ENCODE results near the gene PHACTR3. TPM values are rescaled to one million over a fixed set of nuclear protein-coding genes. Genes with fewer than 3 reads are reported as not detected.

The PHACTR3 gene
- total and polyA plus RNA-seq, 2 donors (not counting 3 experiments of a cell fraction or from before 2014, with no cell fraction given), result not detected

- BruUV-seq (replicated peaks), result no TSS peak
- CTCF ChIA-PET, result interaction anchor here (1.3 kb wide), 1 partner anchor 10 kb away, joined by 6 read pairs; no protein-coding TSS in a partner anchor
- POLR2A ChIA-PET, result no interaction called here
These were observed 4.1 kb downstream of the PHACTR3 start for GRCh38 chr20:59608396-59608795.

DNA sequence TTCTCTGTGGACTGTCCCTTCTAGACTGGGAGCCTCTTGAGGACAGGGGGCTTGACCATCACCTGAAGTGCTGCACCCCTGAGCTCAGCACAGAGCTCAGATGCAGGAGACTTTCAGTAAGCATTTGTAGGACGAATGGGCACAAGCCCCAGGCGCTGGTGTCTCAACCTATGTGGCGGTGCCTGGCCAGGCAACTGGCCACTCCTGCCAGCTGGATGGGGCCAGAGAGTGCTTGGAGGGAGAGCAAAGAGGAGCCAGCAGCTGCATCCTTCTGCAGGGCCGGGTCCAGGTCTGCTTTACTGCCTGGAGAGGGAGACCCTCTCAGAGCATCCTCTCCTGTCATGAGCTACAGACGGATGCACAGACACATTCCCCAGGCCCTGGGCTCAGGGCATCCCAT, 4.5 kb downstream of the PHACTR3 start:
- intact Hi-C loops (cut with micrococcal nuclease), result no loop called here
- Histone ChIP-seq H2AFZ (ENCODE audit: low read depth, low read length) (no peak overlapping the region), H3K79me2 (ENCODE audit: control insufficient read depth, insufficient read depth, low read length) (no peaks in the 10 kb centered on the region), H3K9me1 (replicated peaks; ENCODE audit: control insufficient read depth, extremely low read depth, insufficient read depth, low read length) (no peaks in the 10 kb centered on the region), H3K36me3 (ENCODE audit: control insufficient read depth in 2 of 2, extremely low read depth in 1 of 2, insufficient read depth in 2 of 2, low read length in 2 of 2) (no peaks in the 10 kb centered on the region), H3K27ac (ENCODE audit: insufficient read depth, low read depth, low read length) (no peak overlapping the region), H3K4me3 (replicated peaks in 1 of 3; ENCODE audit: insufficient read depth in 1 of 3, low read depth in 1 of 3, low read length in 3 of 3) (no peak overlapping the region), H3K9ac (replicated peaks; ENCODE audit: extremely low read depth, insufficient read depth, low read length) (no peak overlapping the region), H3K4me1 (ENCODE audit: control insufficient read depth, extremely low read depth, insufficient read depth, low read length) (no peaks in the 10 kb centered on the region), H3K4me2 (ENCODE audit: insufficient read depth, low read length) (no peak overlapping the region), H3K27me3 (ENCODE audit: control insufficient read depth in 2 of 2, insufficient read depth in 2 of 2, low read length in 2 of 2) (peaks cover 3 to 5% of the 10 kb centered on the region in 2 experiments), H4K20me1 (replicated peaks; ENCODE audit: control insufficient read depth, extremely low read depth, insufficient read depth, low read length) (no peaks in the 10 kb centered on the region), H3K9me3 (replicated peaks; ENCODE audit: control insufficient read depth, insufficient read depth, low read length) (no peaks in the 10 kb centered on the region)
- DNase-seq (ENCODE audit: low read depth, low spot score) (no peak), FAIRE-seq (no peak)
- dilution Hi-C loops (cut with MboI; ENCODE audit: extremely low pct_ligation_motif_present, low sequenced_read_pairs), result no loop called here
- no TSS peak for BruUV-seq (replicated peaks)
- TF ChIP-seq POLR2AphosphoS5 (IDR thresholded peaks at IDR 0.05; ENCODE audit: insufficient read depth, low read depth, low read length) (no peak), EZH2 (IDR thresholded peaks at IDR 0.05; ENCODE audit: borderline replicate concordance, low read depth, low read length, severe bottlenecking) (no peak), JUN (IDR thresholded peaks at IDR 0.05; ENCODE audit: borderline replicate concordance, insufficient read depth, insufficient read length, low read depth) (no peak), MYC (IDR thresholded peaks at IDR 0.05; ENCODE audit: low read depth, low read length) (no peak), GATA2 (IDR thresholded peaks at IDR 0.05; ENCODE audit: insufficient read depth, insufficient read length, low read depth, low read length) (no peak)
- CTCF ChIA-PET, result interaction anchor here (1.3 kb wide), 1 partner anchor 11 kb away, joined by 6 read pairs; no protein-coding TSS in a partner anchor
- POLR2A ChIA-PET, result no interaction called here

More at GRCh38 chr20:59608396-59608795, 4.1 kb downstream of the PHACTR3 start:
- Histone ChIP-seq H2AFZ (ENCODE audit: low read depth, low read length) (no peak overlapping the region), H3K9ac (replicated peaks; ENCODE audit: extremely low read depth, insufficient read depth, low read length) (no peak overlapping the region), H3K4me2 (ENCODE audit: insufficient read depth, low read length) (no peak overlapping the region), H3K27me3 (ENCODE audit: control insufficient read depth in 2 of 2, insufficient read depth in 2 of 2, low read length in 2 of 2) (peaks cover 3 to 5% of the 10 kb centered on the region in 2 experiments), H3K27ac (ENCODE audit: insufficient read depth, low read depth, low read length) (no peak overlapping the region), H3K4me3 (replicated peaks in 1 of 3; ENCODE audit: insufficient read depth in 1 of 3, low read depth in 1 of 3, low read length in 3 of 3) (no peak overlapping the region), H4K20me1 (replicated peaks; ENCODE audit: control insufficient read depth, extremely low read depth, insufficient read depth, low read length) (no peaks in the 10 kb centered on the region), H3K4me1 (ENCODE audit: control insufficient read depth, extremely low read depth, insufficient read depth, low read length) (no peaks in the 10 kb centered on the region), H3K9me1 (replicated peaks; ENCODE audit: control insufficient read depth, extremely low read depth, insufficient read depth, low read length) (no peaks in the 10 kb centered on the region), H3K36me3 (ENCODE audit: control insufficient read depth in 2 of 2, extremely low read depth in 1 of 2, insufficient read depth in 2 of 2, low read length in 2 of 2) (no peaks in the 10 kb centered on the region), H3K9me3 (replicated peaks; ENCODE audit: control insufficient read depth, insufficient read depth, low read length) (no peaks in the 10 kb centered on the region), H3K79me2 (ENCODE audit: control insufficient read depth, insufficient read depth, low read length) (no peaks in the 10 kb centered on the region)
- intact Hi-C loops (cut with micrococcal nuclease) (no loop called here), dilution Hi-C loops (cut with MboI; ENCODE audit: extremely low pct_ligation_motif_present, low sequenced_read_pairs) (no loop called here)
- TF ChIP-seq MAX (IDR thresholded peaks at IDR 0.05; ENCODE audit: insufficient read depth, insufficient read length) (no peak), POLR2A (IDR thresholded peaks at IDR 0.05; ENCODE audit: low read depth, low read length) (no peak), MYC (IDR thresholded peaks at IDR 0.05; ENCODE audit: low read depth, low read length) (no peak), JUN (IDR thresholded peaks at IDR 0.05; ENCODE audit: borderline replicate concordance, insufficient read depth, insufficient read length, low read depth) (no peak), POLR2AphosphoS5 (IDR thresholded peaks at IDR 0.05; ENCODE audit: insufficient read depth, low read depth, low read length) (no peak), EZH2 (IDR thresholded peaks at IDR 0.05; ENCODE audit: borderline replicate concordance, low read depth, low read length, severe bottlenecking) (no peak), GATA2 (IDR thresholded peaks at IDR 0.05; ENCODE audit: insufficient read depth, insufficient read length, low read depth, low read length) (no peak)
- FAIRE-seq (no peak), DNase-seq (ENCODE audit: low read depth, low spot score) (no peak)
